Thyroid gland (tissue), 4 donors: ENCODE data around the gene DYNC2I2. TPM values are rescaled to one million over a fixed set of nuclear protein-coding genes. Genes with fewer than 3 reads are reported as not detected.
A peak's percentile ranks its signal among the peaks of the same experiment; 100 is the strongest.
"Not testable (repeated sequence)": the region's sequence is repeated elsewhere in the genome, so short reads cannot be mapped to it uniquely, and the experiment has no call there.

Experiments used
- DNase-seq, 2 donors: peaks; one replicate each; pipeline ENCODE4 v3.0.0-alpha.2; 2019
- H3K27ac ChIP-seq, 3 donors: fragments of 200-600 bp; sonication (generic); 1 replicate in 2 of 3; 2 replicates in 1 of 3; pipeline ENCODE4 v1.5.1; 2016 to 2019; ENCODE audit warnings: mild to moderate bottlenecking in 1 of 3, moderate library complexity in 1 of 3
- H3K27me3 ChIP-seq: fragments of 200-600 bp; sonication (generic); one replicate; pipeline ENCODE4 v1.5.1; 2019
- H3K36me3 ChIP-seq, 2 donors: fragments of 200-600 bp; sonication (generic); one replicate each; pipeline ENCODE4 v1.5.1; 2016 to 2019
- H3K4me1 ChIP-seq, 2 donors: fragments of 200-600 bp; sonication (generic); one replicate each; pipeline ENCODE4 v1.5.1; 2017 to 2019
- H3K4me3 ChIP-seq, 3 donors: fragments of 200-600 bp; sonication (generic); replicated peaks in 1 of 3; 1 replicate in 2 of 3; 2 replicates in 1 of 3; pipeline ENCODE4 v1.5.1; 2016; ENCODE audit warnings: mild to moderate bottlenecking in 1 of 3
- H3K9me3 ChIP-seq: fragments of 200-600 bp; sonication (generic); one replicate; pipeline ENCODE4 v1.5.1; 2017
- CTCF ChIP-seq, 6 experiments: fragments of 200-600 bp in 3 of 6; fragments of 450-650 bp in 3 of 6; sonication (generic) in 3 of 6; IDR thresholded peaks; one replicate each; pipeline ENCODE4 v1.5.1; 2016 to 2019; ENCODE audit warnings: antibody characterized with exemption in 6 of 6, mild to moderate bottlenecking in 2 of 6, inconsistent platforms in 1 of 6, moderate library complexity in 1 of 6
- POLR2A ChIP-seq, 2 donors: fragments of 450-650 bp; IDR thresholded peaks; one replicate each; pipeline ENCODE4 v1.6.1; 2017; ENCODE audit warnings: antibody characterized with exemption in 2 of 2, mild to moderate bottlenecking in 2 of 2, moderate library complexity in 1 of 2
- WGBS, 2 donors: methylation state at CpG; one replicate each; pipeline ENCODE4 v1.1.5; 2017; 5-methylcytosine and 5-hydroxymethylcytosine counted together
- intact Hi-C: fragments of 100-400 bp; cut with DNase I; formaldehyde crosslinking; loops from one replicate; pipeline ENCODE4 v1.15.1; 2023
- total RNA-seq, 4 donors: library from RNA; depleted of rRNA; stranded (reverse); fragments of >200 nt; gene quantifications; one replicate each; pipeline ENCODE4 v1.2.3, GENCODE V29; 2016

The DYNC2I2 gene
- total RNA-seq, 4 donors from 2014 or later: 86.1 to 179 (median 132) TPM

- Histone ChIP-seq H3K4me1 (peaks cover 4 to 11% of the 10 kb centered on the region in 2 donors), H3K4me3 (no peak overlapping the region), H3K27ac (no peak overlapping the region), H3K27me3 (no peaks in the 10 kb centered on the region), H3K9me3 (no peaks in the 10 kb centered on the region), H3K36me3 (no peaks in the 10 kb centered on the region)
- 95 to 96% methylated on average over 8 of the region's 8 CpGs for WGBS, 2 donors
- DNase-seq: no peak
- TF ChIP-seq CTCF (IDR thresholded peaks at IDR 0.05) (no peak), POLR2A (IDR thresholded peaks at IDR 0.05) (no peak)
- intact Hi-C loops: no loop called here
Observed at GRCh38 chr9:128653908-128654307, 2.7 kb downstream of the DYNC2I2 start.

- no peak overlapping the region for H3K4me3 ChIP-seq
- H3K9me3 ChIP-seq: no peaks in the 10 kb centered on the region
- no peaks in the 10 kb centered on the region for H3K36me3 ChIP-seq
- TF ChIP-seq CTCF (IDR thresholded peaks at IDR 0.05): no peak
- TF ChIP-seq POLR2A (IDR thresholded peaks at IDR 0.05): no peak
- H3K27ac ChIP-seq: no peak overlapping the region
- intact Hi-C loops: no loop called here
- H3K4me1 ChIP-seq: peaks cover 4 to 11% of the 10 kb centered on the region in 2 donors
- no peaks in the 10 kb centered on the region for H3K27me3 ChIP-seq
- WGBS, 2 donors: 95 to 99% methylated on average over 5 of the region's 5 CpGs
- DNase-seq: no peak
Observed at GRCh38 chr9:128651798-128652197, 4.8 kb downstream of the DYNC2I2 start.

- intact Hi-C loops, H3K9me3 ChIP-seq, H3K27ac ChIP-seq, H3K36me3 ChIP-seq, H3K4me3 ChIP-seq, H3K27me3 ChIP-seq, H3K4me1 ChIP-seq: not testable (repeated sequence)
- 96 to 97% methylated on average over 9 of the region's 9 CpGs for WGBS, 2 donors
- DNase-seq: peak in 1 of 2 donors; percentile 25
- peak in 2 of 6 experiments; percentile 16 to 20 for TF ChIP-seq CTCF (IDR thresholded peaks at IDR 0.05)
Observed at GRCh38 chr9:128648206-128648605, 8.4 kb downstream of the DYNC2I2 start.

GRCh38 chr9:128643519-128644300 lies 12.9 kb downstream of the DYNC2I2 start:
- Histone ChIP-seq H3K36me3 (peaks cover 0 to 15% of the 10 kb centered on the region in 2 donors), H3K4me1 (no peaks in the 10 kb centered on the region), H3K27me3 (no peaks in the 10 kb centered on the region), H3K9me3 (no peaks in the 10 kb centered on the region), H3K4me3 (no peak overlapping the region), H3K27ac (no peak overlapping the region)
- intact Hi-C loops: no loop called here
- peak; percentile 35 to 36 for DNase-seq
- 75 to 77% methylated on average over 12 of the region's 12 CpGs for WGBS, 2 donors
- no peak for TF ChIP-seq CTCF (IDR thresholded peaks at IDR 0.05)
- TF ChIP-seq POLR2A (IDR thresholded peaks at IDR 0.05): no peak

- DNase-seq: peak; percentile 18 to 24
- no peaks in the 10 kb centered on the region for H3K4me1 ChIP-seq
- intact Hi-C loops: no loop called here
- H3K27me3 ChIP-seq: no peaks in the 10 kb centered on the region
- no peak overlapping the region for H3K4me3 ChIP-seq
- H3K9me3 ChIP-seq: no peaks in the 10 kb centered on the region
- H3K36me3 ChIP-seq: peaks cover 0 to 19% of the 10 kb centered on the region in 2 donors
- no peak overlapping the region for H3K27ac ChIP-seq
- WGBS, 2 donors: 70 to 76% methylated on average over 12 of the region's 12 CpGs
- no peak for TF ChIP-seq POLR2A (IDR thresholded peaks at IDR 0.05)
- TF ChIP-seq CTCF (IDR thresholded peaks at IDR 0.05): no peak
Observed at GRCh38 chr9:128642675-128643245, 13.9 kb downstream of the DYNC2I2 start.
